SK-N-SH treated with all-trans-retinoic acid at 6 μM for 48 hours (cell line): Measurements from ENCODE around the gene RPP38.

Experiments
- ESRRG ChIP-seq: fragments of 250-450 bp; sonication (Bioruptor Pico); IDR thresholded peaks from 2 replicates; pipeline ENCODE4 v1.6.1; 2021; ENCODE audit warnings: mild to moderate bottlenecking
- RARB ChIP-seq: fragments of 250-450 bp; sonication (Bioruptor Pico); IDR thresholded peaks from 2 replicates; pipeline ENCODE4 v1.8.0; 2021; ENCODE audit warnings: mild to moderate bottlenecking, moderate library complexity
- TCF4 ChIP-seq: fragments of 250-450 bp; sonication (Bioruptor Pico); IDR thresholded peaks from 2 replicates; pipeline ENCODE4 v1.8.0; 2021; ENCODE audit warnings: mild to moderate bottlenecking, moderate library complexity, borderline replicate concordance
- ZNF565 ChIP-seq: fragments of 450-650 bp; formaldehyde crosslinking; conservative IDR thresholded peaks from 2 replicates; pipeline ENCODE4 v1.5.0; 2020; ENCODE audit warnings: low read depth, mild to moderate bottlenecking, moderate library complexity

DNA sequence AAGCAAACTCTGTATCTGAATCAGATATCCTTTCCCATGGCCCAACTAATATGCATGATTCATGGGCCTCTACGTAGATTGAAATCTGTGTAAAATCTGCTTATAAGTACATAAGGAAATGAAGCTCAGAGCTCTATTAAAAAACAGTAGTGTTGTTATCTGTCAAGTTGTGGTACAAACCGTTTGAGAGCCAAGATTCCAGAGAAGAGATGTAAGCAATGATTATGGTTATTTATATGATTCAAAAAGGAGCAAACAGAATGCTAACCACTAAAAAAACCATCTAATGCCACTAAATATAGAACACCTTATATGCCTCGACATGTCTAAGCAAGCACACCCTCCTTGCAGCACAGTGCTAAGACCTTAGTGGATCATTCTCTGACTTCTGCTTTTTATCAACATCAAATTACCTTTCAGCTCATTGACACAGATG lies 26.6 kb downstream of the RPP38 start:
- TF ChIP-seq RARB (CRISPR knock-in tag) (no peak), TCF4 (CRISPR knock-in tag) (no peak), ZNF565 (CRISPR knock-in tag) (no peak), ESRRG (CRISPR knock-in tag) (no peak)
